HepG2 (cell line): ENCODE results near the gene UBE2N. TPM values are rescaled to one million over a fixed set of nuclear protein-coding genes. Genes with fewer than 3 reads are reported as not detected.

Source experiments
- ATAC-seq: fragments of 200-7000 bp; cut with Tn5 transposase; 3 replicates; pipeline ENCODE4 v1.9.1; 2020; ENCODE audit warnings: mild to moderate bottlenecking, moderate library complexity
- BruUV-seq: library from RNA; stranded (reverse); fragments of 400-500 nt; replicated peaks from 2 replicates; lab custom pipeline; 2021; lab: Mats Ljungman, UMichigan
- CTCF ChIA-PET: fragments of 300-600 bp; formaldehyde crosslinking; extraction: SDS; loops from one replicate; lab custom pipeline; 2021; ENCODE audit warnings: low total read pairs, inconsistent platforms, low intra/inter-chr PET ratio; lab: Yijun Ruan, JAX
- POLR2A ChIA-PET: fragments of 350-600 bp; sonication (Branson Sonifier 250); formaldehyde crosslinking; loops from one replicate; lab custom pipeline; 2020; ENCODE audit warnings: antibody characterized with exemption, inconsistent platforms; lab: Yijun Ruan, JAX
- DNase-seq: peaks from one replicate; pipeline ENCODE4 v3.0.0-alpha.2; 2015; ENCODE audit warnings: low spot score
- FAIRE-seq: peaks from 3 replicates; lab custom pipeline; 2011; peaks lifted over from hg19 to GRCh38; lab: Jason Lieb, UNC
- H2AFZ ChIP-seq: one replicate; pipeline ENCODE4 v1.6.1; 2011; ENCODE audit warnings: low read length, inconsistent platforms
- H3K27ac ChIP-seq: fragments of 300-600 bp; 3 replicates; pipeline ENCODE4 v1.8.0; 2011; ENCODE audit warnings: mixed run types, mild to moderate bottlenecking, mixed read lengths, low read length, inconsistent platforms; ENCODE audit not compliant: insufficient read depth; ENCODE audit errors: extremely low read length
- H3K27me3 ChIP-seq, 2 experiments: fragments of 200-600 bp in 1 of 2; 2 replicates in 1 of 2; 3 replicates in 1 of 2; pipeline versions ENCODE4 v1.6.0 to v1.8.0; 2011; ENCODE audit warnings: low read length in 2 of 2, mild to moderate bottlenecking in 2 of 2, moderate library complexity in 2 of 2, inconsistent platforms in 1 of 2; ENCODE audit not compliant: insufficient read depth in 2 of 2, control insufficient read depth in 1 of 2
- H3K36me3 ChIP-seq, 2 experiments: fragments of 200-600 bp in 1 of 2; replicated peaks in 1 of 2; 2 replicates in 1 of 2; 3 replicates in 1 of 2; pipeline versions ENCODE4 v1.5.1 to v1.8.0; 2011; ENCODE audit warnings: low read length in 2 of 2, inconsistent platforms in 1 of 2; ENCODE audit not compliant: insufficient read depth in 2 of 2, control insufficient read depth in 1 of 2
- H3K4me1 ChIP-seq: 2 replicates; pipeline ENCODE4 v1.5.1; 2012; ENCODE audit warnings: low read length, inconsistent platforms; ENCODE audit not compliant: insufficient read depth
- H3K4me2 ChIP-seq: 2 replicates; pipeline ENCODE4 v1.6.0; 2011; ENCODE audit warnings: low read depth, low read length, inconsistent platforms
- H3K4me3 ChIP-seq, 3 experiments: fragments of 200-600 bp in 1 of 3; sonication (generic), shearing (Covaris generic) in 1 of 3; replicated peaks in 1 of 3; 2 replicates each; pipeline ENCODE4 v1.5.1; 2011 to 2016; ENCODE audit warnings: low read length in 3 of 3, inconsistent platforms in 2 of 3, low read depth in 2 of 3, mild to moderate bottlenecking in 2 of 3, control low read depth in 1 of 3, mixed read lengths in 1 of 3; ENCODE audit not compliant: insufficient read depth in 1 of 3
- H3K79me2 ChIP-seq: one replicate; pipeline ENCODE4 v1.6.1; 2011; ENCODE audit warnings: low read length, inconsistent platforms; ENCODE audit not compliant: insufficient read depth
- H3K9ac ChIP-seq: 2 replicates; pipeline ENCODE4 v1.6.0; 2011; ENCODE audit warnings: mild to moderate bottlenecking, low read depth, low read length, inconsistent platforms; ENCODE audit not compliant: insufficient read depth
- H3K9me3 ChIP-seq: 2 replicates; pipeline ENCODE4 v1.5.1; 2012; ENCODE audit warnings: mild to moderate bottlenecking, low read length
- H4K20me1 ChIP-seq: 2 replicates; pipeline ENCODE4 v1.6.0; 2011; ENCODE audit warnings: inconsistent platforms, mild to moderate bottlenecking, low read length, moderate library complexity; ENCODE audit not compliant: insufficient read depth
- ATF4 ChIP-seq, 2 experiments: fragments of 450-650 bp in 1 of 2; sonication (generic) in 1 of 2; formaldehyde crosslinking; IDR thresholded peaks; 2 replicates each; pipeline versions ENCODE4 v1.5.0 to v1.8.0; 2020 to 2022; ENCODE audit warnings: mild to moderate bottlenecking in 1 of 2, missing genetic modification reagents in 1 of 2
- CCDC6 ChIP-seq: sonication (generic); formaldehyde crosslinking; IDR thresholded peaks from 2 replicates; pipeline ENCODE4 v1.8.1; 2022; ENCODE audit warnings: mild to moderate bottlenecking, missing genetic modification reagents, moderate library complexity
- CREB1 ChIP-seq, 2 experiments: fragments of 450-650 bp in 1 of 2; IDR thresholded peaks; 2 replicates each; pipeline ENCODE4 v1.6.1; 2016 to 2017; ENCODE audit warnings: control low read depth in 1 of 2, mild to moderate bottlenecking in 1 of 2, missing compliant biosample characterization in 1 of 2, missing genetic modification characterization in 1 of 2
- FOSL1 ChIP-seq: sonication (generic); formaldehyde crosslinking; IDR thresholded peaks from 2 replicates; pipeline ENCODE4 v1.9.0; 2021; ENCODE audit warnings: missing genetic modification reagents, borderline replicate concordance
- IKZF5 ChIP-seq: IDR thresholded peaks from 2 replicates; pipeline ENCODE4 v1.6.1; 2018; ENCODE audit warnings: missing genetic modification reagents, mild to moderate bottlenecking, missing compliant biosample characterization
- PTBP1 ChIP-seq: fragments of 200-400 bp; formaldehyde crosslinking; IDR thresholded peaks from 2 replicates; pipeline ENCODE4 v1.6.1; 2018; ENCODE audit warnings: low read length, low read depth; ENCODE audit not compliant: poor library complexity, severe bottlenecking
- SALL2 ChIP-seq: sonication (generic); formaldehyde crosslinking; IDR thresholded peaks from 2 replicates; pipeline ENCODE4 v1.8.1; 2023; ENCODE audit warnings: mild to moderate bottlenecking, missing genetic modification reagents, inconsistent platforms
- SRY ChIP-seq: sonication (generic); formaldehyde crosslinking; IDR thresholded peaks from 2 replicates; pipeline ENCODE4 v1.8.0; 2022; ENCODE audit warnings: mild to moderate bottlenecking, missing genetic modification reagents
- TBL1XR1 ChIP-seq: fragments of 150-350 bp; IDR thresholded peaks from 2 replicates; pipeline ENCODE4 v1.6.1; 2014; ENCODE audit warnings: borderline replicate concordance, low read length; ENCODE audit not compliant: partially characterized antibody
- ZFP36 ChIP-seq: fragments of 150-350 bp; IDR thresholded peaks from 2 replicates; pipeline ENCODE4 v1.6.1; 2018; ENCODE audit warnings: borderline replicate concordance, low read length, low read depth; ENCODE audit not compliant: partially characterized antibody
- ZFP90 ChIP-seq: sonication (generic); formaldehyde crosslinking; IDR thresholded peaks from 2 replicates; pipeline ENCODE4 v1.8.0; 2022; ENCODE audit warnings: missing genetic modification reagents, mild to moderate bottlenecking, inconsistent platforms, borderline replicate concordance
- ZHX1 ChIP-seq: sonication (generic); formaldehyde crosslinking; IDR thresholded peaks from 2 replicates; pipeline ENCODE4 v1.8.1; 2022; ENCODE audit warnings: low read depth, mild to moderate bottlenecking, missing genetic modification reagents
- ZMYM3 ChIP-seq: sonication (generic); formaldehyde crosslinking; IDR thresholded peaks from 2 replicates; pipeline ENCODE4 v1.5.1; 2020; ENCODE audit warnings: mild to moderate bottlenecking, missing genetic modification reagents
- ZNF224 ChIP-seq: sonication (generic); formaldehyde crosslinking; IDR thresholded peaks from 2 replicates; pipeline ENCODE4 v1.5.0; 2020; ENCODE audit warnings: mild to moderate bottlenecking, missing genetic modification reagents
- ZNF430 ChIP-seq: sonication (generic); formaldehyde crosslinking; IDR thresholded peaks from 2 replicates; pipeline ENCODE4 v1.9.0; 2021; ENCODE audit warnings: mild to moderate bottlenecking, missing genetic modification reagents
- ZNF460 ChIP-seq: sonication (generic); formaldehyde crosslinking; IDR thresholded peaks from 2 replicates; pipeline ENCODE4 v1.5.1; 2020; ENCODE audit warnings: missing genetic modification reagents, mild to moderate bottlenecking, borderline replicate concordance
- ZNF501 ChIP-seq: sonication (generic); formaldehyde crosslinking; IDR thresholded peaks from 2 replicates; pipeline ENCODE4 v1.5.1; 2020; ENCODE audit warnings: mild to moderate bottlenecking, moderate library complexity, missing genetic modification reagents
- ZNF652 ChIP-seq: IDR thresholded peaks from 2 replicates; pipeline ENCODE4 v1.6.1; 2016; ENCODE audit warnings: low read depth, borderline replicate concordance
- ZNF672 ChIP-seq: sonication (generic); formaldehyde crosslinking; IDR thresholded peaks from 2 replicates; pipeline ENCODE4 v1.8.1; 2022; ENCODE audit warnings: missing genetic modification reagents
- ZNF784 ChIP-seq: sonication (generic); formaldehyde crosslinking; IDR thresholded peaks from 2 replicates; pipeline ENCODE4 v1.5.1; 2020; ENCODE audit warnings: missing genetic modification reagents, mild to moderate bottlenecking, borderline replicate concordance
- WGBS: methylation state at CpG from one replicate; pipeline ENCODE4 v1.1.6; 2017; ENCODE audit warnings: low lambda C conversion rate; 5-methylcytosine and 5-hydroxymethylcytosine counted together
- in situ Hi-C: cut with HindIII; loops from 2 replicates; pipeline ENCODE4 v1.10.0; 2017; ENCODE audit warnings: low pct_unique_long_range_greater_than_20kb; ENCODE audit not compliant: extremely low pct_ligation_motif_present
- intact Hi-C: fragments of 100-400 bp; cut with micrococcal nuclease; formaldehyde crosslinking; loops from one replicate; pipeline ENCODE4 v1.10.0; 2022; ENCODE audit not compliant: unreplicated experiment
- polyA plus RNA-seq, 8 experiments: library from polyadenylated mRNA; depleted of rRNA in 3 of 8; stranded (reverse) in 7 of 8; unstranded in 1 of 8; fragments of >200 nt; fragmentation: Illumina TruSeq in 4 of 8; extraction: Trizol in 4 of 8; gene quantifications; 2 replicates each; pipeline versions ENCODE4 v1.2.1 to v1.2.3, GENCODE V29; 2011 to 2016; ENCODE audit warnings: low read depth in 4 of 8, missing spikeins in 1 of 8, mixed read lengths in 1 of 8; ENCODE audit not compliant: insufficient read depth in 1 of 8
- total RNA-seq, 5 experiments: library from RNA; depleted of rRNA; stranded (reverse); fragments of >200 nt; fragmentation: Illumina TruSeq; extraction: Trizol; gene quantifications; 2 replicates each; pipeline ENCODE4 v1.2.3, GENCODE V29; 2016; ENCODE audit warnings: low read depth in 1 of 5

Gene UBE2N
- total and polyA plus RNA-seq, 2 of the 13 experiments (the other 11 are each of a cell fraction or from before 2014, with no cell fraction given), result 188 to 197 TPM

GRCh38 chr12:93448796-93449195, 7.0 kb upstream of the UBE2N start:
- Histone ChIP-seq H3K4me2 (peak overlapping the region; percentile 37), H3K36me3 (no peaks in the 10 kb centered on the region), H3K4me1 (peaks cover 73% of the 10 kb centered on the region), H3K79me2 (no peaks in the 10 kb centered on the region), H3K27ac (peak overlapping the region; percentile 53), H3K9me3 (no peaks in the 10 kb centered on the region), H3K4me3 (no peak overlapping the region), H3K27me3 (no peaks in the 10 kb centered on the region), H3K9ac (no peak overlapping the region), H4K20me1 (no peaks in the 10 kb centered on the region), H2AFZ (no peak overlapping the region)
- FAIRE-seq (no peak), ATAC-seq (peak; percentile 92), DNase-seq (peak; percentile 35)
- CTCF ChIA-PET, result no interaction called here
- intact Hi-C loops (no loop called here), in situ Hi-C loops (no loop called here)
- POLR2A ChIA-PET, result no interaction called here
- no TSS peak for BruUV-seq
- 37% methylated on average over 5 of the region's 5 CpGs for WGBS
- TF ChIP-seq SALL2 (CRISPR knock-in tag) (no peak), ZMYM3 (CRISPR knock-in tag) (no peak), ZFP36 (no peak), IKZF5 (CRISPR knock-in tag) (peak; percentile 64; the same call in 1 of the 2 replicates), CREB1 (IDR thresholded peaks at IDR 0.05) (no peak), CREB1 (CRISPR knock-in tag; IDR thresholded peaks at IDR 0.05) (no peak), ZHX1 (CRISPR knock-in tag) (no peak), ZNF672 (CRISPR knock-in tag) (no peak), ZNF460 (no peak), CCDC6 (CRISPR knock-in tag) (no peak), FOSL1 (CRISPR knock-in tag) (no peak), ATF4 (CRISPR knock-in tag; IDR thresholded peaks at IDR 0.05) (peak in 1 of 2 experiments; percentile 38; a peak in 1 of 4 replicates), TBL1XR1 (no peak), ZNF430 (CRISPR knock-in tag) (no peak), ZNF784 (CRISPR knock-in tag) (no peak), SRY (no peak), ZFP90 (CRISPR knock-in tag) (no peak), ZNF652 (CRISPR knock-in tag) (0 out of 2 replicates have a peak, but pooled peaks have one; percentile 7), ZNF224 (CRISPR knock-in tag) (no peak), PTBP1 (no peak), ZNF501 (CRISPR knock-in tag) (no peak)
